Hair follicular keratinocyte (primary cell): ENCODE data around the gene PRSS27. TPM values are rescaled to one million over a fixed set of nuclear protein-coding genes. Genes with fewer than 3 reads are reported as not detected.

ENCODE experiments used
- total RNA-seq: library from RNA; depleted of rRNA; stranded (reverse); fragments of >200 nt; gene quantifications from 2 replicates; pipeline ENCODE4 v1.2.3, GENCODE V29; 2015

The PRSS27 gene
- 0.31 and 0.76 TPM in 2 replicates for total RNA-seq

GRCh38 chr16:2720064-2720457 lies at the start of gene PRSS27:
TSS of gene PRSS27 (minus strand) at chr16:2720224. CDS start at chr16:2720160, 64 bp downstream.

GRCh38 chr16:2752035-2752849 lies 32.2 kb upstream of the PRSS27 start, which contains the start of gene SRRM2:
TSS of gene SRRM2 (plus strand) at chr16:2752638. CDS start at chr16:2756365, 3,727 bp downstream.

GRCh38 chr16:2682209-2683021 lies 37.6 kb downstream of the PRSS27 start, which contains the start of gene KCTD5:
TSS of gene KCTD5 (plus strand) at chr16:2682523. CDS start at chr16:2682549, 26 bp downstream.

Other genes with a start within 250 kb of the PRSS27 start
- not detected in 2 replicates for gene NTN3, start 248.9 kb downstream of the PRSS27 start, total RNA-seq
- gene TBC1D24, start 245.1 kb downstream of the PRSS27 start, total RNA-seq = 4.1 and 4.9 TPM in 2 replicates
- 50.1 and 51.4 TPM in 2 replicates for gene ATP6V0C, start 206.3 kb downstream of the PRSS27 start, total RNA-seq
- gene AMDHD2, start 199.9 kb downstream of the PRSS27 start, total RNA-seq = 12.2 and 24.1 TPM in 2 replicates
- gene CEMP1, start 188.8 kb downstream of the PRSS27 start, total RNA-seq = not detected in 2 replicates
- 11.2 and 13.8 TPM in 2 replicates for gene PDPK1, start 182.2 kb downstream of the PRSS27 start, total RNA-seq
- 36.6 and 37.4 TPM in 2 replicates for gene KCTD5, start 37.7 kb downstream of the PRSS27 start, total RNA-seq
- 45.6 and 60.4 TPM in 2 replicates for gene SRRM2, start 32.4 kb upstream of the PRSS27 start, total RNA-seq
- gene ELOB, start 57.1 kb upstream of the PRSS27 start, total RNA-seq = 292 and 386 TPM in 2 replicates
- gene PRSS33, start 67.3 kb upstream of the PRSS27 start, total RNA-seq = not detected in 2 replicates
- not detected in 2 replicates for gene PRSS41, start 78.2 kb upstream of the PRSS27 start, total RNA-seq
- 0.80 and 3.8 TPM in 2 replicates for gene PRSS21, start 97.0 kb upstream of the PRSS27 start, total RNA-seq
- gene ZG16B, start 110.1 kb upstream of the PRSS27 start, total RNA-seq = 0.23 and 0.31 TPM in 2 replicates
- 0.34 and 2.8 TPM in 2 replicates for gene PRSS22, start 137.9 kb upstream of the PRSS27 start, total RNA-seq
- gene FLYWCH2, start 163.0 kb upstream of the PRSS27 start, total RNA-seq = 50.9 and 55.1 TPM in 2 replicates
- 47.7 and 65.2 TPM in 2 replicates for gene FLYWCH1, start 191.7 kb upstream of the PRSS27 start, total RNA-seq
- gene KREMEN2, start 244.1 kb upstream of the PRSS27 start, total RNA-seq = 11.7 and 22.4 TPM in 2 replicates
- gene PAQR4, start 249.1 kb upstream of the PRSS27 start, total RNA-seq = 34.4 and 38.0 TPM in 2 replicates